EH (cell line): ENCODE results near the gene OR12D1.
"Not testable (repeated sequence)": the region's sequence is repeated elsewhere in the genome, so short reads cannot be mapped to it uniquely, and the experiment has no call there.

Source experiments
- DNase-seq: peaks from one replicate; pipeline ENCODE4 v3.0.0-alpha.2; 2015; ENCODE audit warnings: low read depth

The OR12D1 gene

DNA sequence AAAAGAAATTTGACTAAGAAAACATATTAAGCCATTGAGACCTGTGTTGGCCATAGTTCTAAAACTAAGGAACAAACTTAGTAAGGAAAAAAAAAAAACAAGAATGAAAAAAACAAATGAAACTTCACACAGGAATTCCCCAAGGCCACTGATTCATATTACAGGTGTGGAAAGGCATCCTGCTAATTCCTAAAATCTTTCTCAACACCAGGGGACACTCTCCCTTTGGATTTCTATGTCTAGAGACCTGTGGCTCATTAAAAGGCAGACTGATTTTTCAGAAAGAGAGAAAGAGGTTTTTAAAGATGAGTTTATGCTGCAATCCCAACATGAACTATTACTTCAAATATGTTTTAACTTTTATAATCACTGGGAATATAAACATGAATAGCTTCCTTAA is at the start of gene OR12D1:
Gene OR12D1, plus strand, starts transcription at position 341 of the 400 bp plus-strand sequence.
- DNase-seq: no peak

DNA sequence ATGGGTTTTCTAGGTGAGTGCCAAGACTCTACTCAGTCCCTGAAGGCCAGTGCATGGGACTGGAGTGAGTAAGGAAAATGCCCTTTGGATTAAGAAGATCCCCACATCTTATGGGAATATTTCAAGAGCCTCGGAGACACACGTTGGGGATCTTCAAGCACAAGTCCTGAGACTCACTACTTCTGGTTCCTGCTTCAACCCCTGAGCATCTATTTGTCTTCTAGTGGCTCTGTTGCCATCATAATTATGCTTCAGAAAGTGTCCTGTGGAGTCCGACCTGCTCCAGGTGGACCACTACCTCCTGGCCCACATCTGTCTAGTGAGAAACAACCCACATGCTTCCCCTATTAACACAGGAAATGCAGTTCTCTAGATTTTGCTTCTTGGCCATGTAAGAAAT is 46.0 kb upstream of the OR12D1 start, which contains the start of gene OR5V1:
Gene OR5V1, minus strand, starts transcription at position 101 of the 400 bp plus-strand sequence. CDS start 12,670 bp downstream, outside the sequence.
- DNase-seq: no peak

DNA sequence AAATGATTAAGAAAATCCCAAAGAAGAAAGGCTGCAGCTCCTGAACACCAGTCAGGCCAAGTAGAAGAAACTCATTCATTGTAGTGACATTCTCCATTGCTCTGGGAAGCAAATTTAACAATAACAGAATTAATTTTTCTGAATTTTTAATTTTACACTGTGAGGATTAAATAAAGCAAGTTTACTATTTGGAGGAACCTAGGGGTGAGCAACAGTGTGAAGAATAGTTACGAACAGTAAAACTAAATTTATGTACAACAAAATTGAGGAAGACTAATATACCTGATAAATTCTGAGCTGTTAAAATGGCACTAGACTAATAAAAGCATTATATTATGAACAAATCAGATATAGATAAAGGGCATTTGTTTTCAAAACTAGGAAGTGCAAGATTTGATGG is 39.5 kb upstream of the OR12D1 start, which contains the start of gene OR12D3:
Gene OR12D3, minus strand, starts transcription at position 101 of the 400 bp plus-strand sequence. Its CDS starts 4 bp downstream, at position 97.
- no peak for DNase-seq

DNA sequence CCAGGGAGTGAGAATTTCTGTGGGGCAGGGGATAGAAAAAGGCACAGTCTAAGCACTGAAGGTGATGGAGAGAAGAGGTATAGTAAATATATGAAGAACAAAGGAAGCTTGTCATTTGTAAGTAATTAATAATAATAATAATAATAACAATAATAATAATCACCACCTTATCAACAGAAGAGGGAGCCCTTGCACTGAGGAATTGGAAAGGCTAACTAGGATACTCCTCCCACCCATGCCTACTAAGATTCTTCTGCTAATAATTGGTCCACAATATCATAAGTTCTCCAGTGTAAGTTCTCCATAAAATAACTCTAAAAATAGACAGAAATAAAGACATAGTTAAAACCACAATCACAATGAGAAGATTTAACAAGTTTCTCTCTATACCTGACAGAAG is 38.7 kb upstream of the OR12D1 start:
- DNase-seq: no peak

DNA sequence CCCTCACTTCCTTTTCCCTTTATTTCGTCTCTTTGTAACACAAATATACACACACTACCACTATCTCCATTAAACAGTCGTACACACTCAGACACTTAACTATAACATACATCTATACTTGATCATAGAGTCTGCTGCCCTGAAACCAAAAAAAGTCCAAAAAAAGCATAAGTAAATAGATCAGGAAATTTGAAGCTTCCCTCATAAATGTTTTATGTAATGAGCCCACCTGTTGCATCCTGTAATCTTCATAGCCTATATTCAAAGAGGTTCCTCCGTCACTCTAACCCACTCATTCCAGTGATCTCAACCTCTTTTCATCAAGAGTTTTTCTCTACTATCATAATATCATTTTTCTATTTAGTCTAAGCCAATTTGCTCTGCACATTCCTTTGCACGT is 26.2 kb upstream of the OR12D1 start:
- DNase-seq: no peak

DNA sequence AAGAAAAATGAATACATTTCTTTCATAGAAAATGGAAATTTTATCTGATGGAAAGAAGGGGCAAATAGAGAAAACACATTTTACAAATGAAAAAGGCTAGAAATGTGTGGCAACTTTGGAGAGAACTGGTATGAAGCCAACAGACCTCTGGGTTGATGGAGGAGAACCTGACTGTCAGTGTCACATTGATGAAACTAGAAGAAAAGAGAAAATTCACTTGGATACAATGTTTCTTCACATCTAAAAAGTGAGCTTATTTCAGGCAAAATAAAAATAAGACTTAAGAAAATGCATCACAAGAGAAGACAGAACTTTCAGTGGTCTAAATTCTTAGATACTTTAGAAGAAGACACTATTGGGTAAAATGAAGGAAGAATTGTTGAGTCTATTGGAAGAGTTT is 19.4 kb upstream of the OR12D1 start, which contains the start of gene OR12D2:
Gene OR12D2, plus strand, starts transcription at position 301 of the 400 bp plus-strand sequence. CDS start 1,069 bp downstream, outside the sequence.
- DNase-seq: no peak

DNA sequence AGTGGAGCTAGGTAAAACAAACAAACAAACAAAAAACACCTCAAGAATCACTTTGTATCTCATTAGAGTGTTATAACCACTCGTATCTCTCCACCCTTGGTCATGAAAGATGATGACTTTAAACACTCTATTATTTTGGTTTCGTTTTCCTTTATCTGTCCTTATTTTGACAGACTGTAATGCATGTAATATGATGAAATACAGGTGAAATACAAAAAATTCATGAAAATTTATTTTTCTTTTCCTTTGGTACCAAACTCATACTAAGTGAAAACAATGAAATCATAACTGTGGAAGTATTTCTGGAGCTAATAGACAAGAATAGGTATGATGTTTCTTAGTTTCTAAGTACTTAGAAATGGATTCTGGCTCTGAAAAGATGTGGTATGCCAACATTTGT is 15.2 kb upstream of the OR12D1 start:
- DNase-seq: no peak

DNA sequence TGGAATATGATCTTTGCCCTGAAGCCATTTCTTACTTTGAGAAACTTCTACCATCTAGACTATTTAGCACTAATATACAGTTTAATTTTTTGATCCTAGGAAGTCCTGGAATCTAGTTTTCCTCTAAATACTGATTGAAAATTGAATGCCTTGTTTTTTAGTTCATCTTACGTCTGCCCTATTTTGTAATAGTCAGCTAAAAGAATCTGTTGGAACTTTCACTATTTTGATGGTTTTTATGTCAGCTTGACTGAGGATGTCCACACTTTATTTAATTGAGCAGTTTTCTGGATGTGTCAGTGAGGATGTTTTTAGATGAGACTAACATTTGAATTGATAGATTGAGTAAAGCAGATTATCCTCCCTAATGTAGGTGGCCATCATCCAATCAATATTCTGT is 10.9 kb upstream of the OR12D1 start:
- no peak for DNase-seq

DNA sequence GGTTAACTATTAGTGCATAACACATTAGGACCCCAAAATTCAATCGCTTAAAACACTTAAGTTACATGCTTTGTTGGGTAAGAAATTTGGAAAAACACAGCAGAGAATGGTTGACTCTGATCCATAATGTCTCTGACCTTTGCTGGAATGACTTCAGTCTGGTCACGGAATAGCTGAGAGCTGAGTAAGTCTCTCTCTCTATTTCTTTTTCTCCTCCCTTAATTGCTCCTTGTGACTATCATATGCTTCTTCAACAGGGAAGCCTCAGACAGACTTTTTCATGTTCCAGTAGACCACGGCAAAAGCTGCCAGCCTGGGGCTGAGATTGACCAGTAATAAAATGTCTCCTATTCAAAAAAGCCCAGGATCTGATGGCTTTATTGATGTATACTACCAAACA is 4.8 kb downstream of the OR12D1 start:
- DNase-seq: no peak

DNA sequence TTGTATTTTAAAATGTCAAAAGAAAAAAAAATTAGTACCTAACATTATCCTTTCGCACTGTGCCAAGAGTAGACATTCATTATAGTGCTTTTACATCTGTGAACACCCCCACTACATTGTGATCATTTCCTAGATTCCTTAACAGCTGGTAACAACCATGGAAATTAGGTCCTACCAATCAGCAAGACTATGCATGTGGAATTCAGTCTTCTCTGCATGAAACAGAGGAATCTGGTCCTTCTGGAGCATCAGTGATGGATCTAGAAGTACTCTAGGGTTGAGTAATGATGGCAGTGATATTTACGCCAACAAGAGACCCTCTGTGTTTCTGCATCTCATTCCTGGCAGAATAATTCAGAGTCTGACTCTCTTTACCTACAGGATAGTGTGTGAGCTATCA is 9.4 kb downstream of the OR12D1 start:
- no peak for DNase-seq

DNA sequence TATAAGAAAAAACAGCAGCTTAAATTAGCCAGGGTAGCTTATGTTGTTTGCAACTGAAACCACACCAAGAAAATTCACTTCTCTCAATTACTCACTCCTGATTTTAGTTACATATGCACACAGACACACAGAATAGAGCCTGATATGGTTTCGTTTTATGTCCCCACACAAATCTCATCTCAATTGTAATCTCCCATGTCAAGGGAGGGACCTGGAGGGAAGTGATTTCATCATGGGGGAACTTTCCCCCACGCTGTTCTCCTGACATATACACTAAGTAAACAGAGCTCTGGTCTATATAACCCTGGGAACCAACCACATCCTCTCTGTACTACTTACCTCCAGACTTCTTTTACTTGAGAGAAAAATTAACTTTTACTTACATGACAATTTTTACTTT is 9.8 kb downstream of the OR12D1 start:
- no peak for DNase-seq

DNA sequence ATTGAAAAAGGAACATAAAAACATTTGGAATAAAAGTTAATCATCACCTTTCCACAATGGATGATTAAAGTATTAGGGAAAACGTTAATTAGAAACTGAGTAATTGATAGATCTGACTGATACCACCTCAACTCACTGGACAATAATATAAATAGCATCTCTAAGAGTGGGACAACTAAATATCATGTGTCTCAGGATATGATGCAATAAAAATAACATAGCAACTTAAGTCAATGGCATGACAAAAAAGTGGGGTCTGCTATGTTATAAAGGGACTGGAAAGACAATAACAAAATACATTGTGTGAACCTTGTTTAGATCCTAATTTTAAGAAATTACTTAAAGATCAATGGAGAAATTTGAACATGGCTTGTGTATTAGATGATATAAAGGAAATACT is 10.3 kb downstream of the OR12D1 start:
- no peak for DNase-seq

DNA sequence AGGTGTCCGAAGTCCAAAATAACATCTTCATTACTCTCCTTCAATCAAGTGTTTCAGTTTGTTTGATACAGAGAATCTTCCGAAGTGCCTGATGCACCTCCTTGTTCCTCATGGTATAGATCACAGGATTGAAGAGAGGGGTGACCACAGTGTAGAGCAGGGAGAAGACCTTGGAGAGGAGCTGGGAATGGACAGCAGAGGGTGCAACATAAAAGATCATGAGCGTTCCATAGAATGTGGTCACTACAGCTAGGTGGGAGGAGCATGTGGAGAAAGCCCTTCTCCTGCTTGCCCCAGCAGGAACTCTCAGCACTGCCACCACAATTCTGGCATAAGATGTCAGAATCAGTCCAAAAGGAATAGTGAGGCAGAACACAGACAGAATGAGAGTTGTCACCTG is 11.9 kb downstream of the OR12D1 start:
- no peak for DNase-seq

DNA sequence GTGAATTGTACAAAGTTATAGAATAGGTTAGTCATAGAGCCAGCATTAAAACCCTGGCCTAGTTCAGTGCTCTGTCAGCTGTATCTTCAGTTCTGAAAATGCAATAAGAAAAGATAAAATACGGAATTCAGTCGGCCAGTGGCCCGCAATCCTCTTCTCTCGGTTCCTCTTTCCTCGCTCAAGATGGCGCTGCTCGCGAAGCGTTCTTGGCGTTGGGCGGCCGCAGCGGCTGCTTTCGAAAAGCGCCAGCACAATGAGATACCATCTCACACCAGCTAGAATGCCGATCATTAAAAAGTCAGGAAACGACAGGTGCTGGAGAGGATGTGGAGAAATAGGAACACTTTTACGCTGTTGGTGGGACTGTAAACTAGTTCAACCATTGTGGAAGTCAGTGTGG is 22.0 kb downstream of the OR12D1 start:
- not testable (repeated sequence) for DNase-seq

DNA sequence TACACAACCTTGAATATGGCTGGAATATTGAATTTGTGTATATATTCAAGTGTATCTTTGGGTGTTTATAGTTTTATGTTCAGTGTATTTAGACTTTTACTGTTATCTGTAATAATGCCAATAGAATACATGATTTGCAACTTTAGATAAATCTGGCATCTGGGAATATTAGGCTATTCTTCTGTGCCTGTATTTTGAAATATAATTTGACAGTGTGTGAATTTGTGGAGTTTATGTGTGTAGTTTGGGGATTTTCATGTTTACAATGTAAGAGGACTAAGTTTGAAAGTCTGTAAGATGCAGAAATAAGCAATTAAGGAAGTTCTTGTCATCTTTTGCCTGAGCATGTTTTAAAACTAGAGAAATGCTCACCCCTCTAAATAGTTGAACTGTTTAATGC is 24.3 kb downstream of the OR12D1 start, which contains the start of gene OR10C1:
Gene OR10C1, plus strand, starts transcription at position 301 of the 400 bp plus-strand sequence. CDS start 710 bp downstream, outside the sequence.
- DNase-seq: no peak

DNA sequence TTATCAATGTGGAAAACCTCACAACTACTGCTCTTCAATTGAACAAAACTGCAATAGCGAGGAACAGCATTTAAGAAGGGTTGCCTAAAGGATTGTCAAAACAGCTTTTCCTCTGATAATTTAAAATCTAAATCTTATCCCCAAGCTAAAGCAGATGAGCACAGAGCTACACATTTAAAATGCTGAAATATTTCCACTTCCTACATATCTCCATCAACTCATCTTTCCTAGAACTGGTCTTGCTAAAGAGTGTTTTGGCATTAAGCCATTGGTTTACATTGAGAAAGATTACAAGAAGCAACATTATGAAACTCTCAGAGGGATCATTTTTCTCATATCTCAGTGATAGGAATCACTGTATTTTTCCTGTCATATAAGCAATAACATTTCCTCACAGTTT is 28.0 kb downstream of the OR12D1 start:
- no peak for DNase-seq

DNA sequence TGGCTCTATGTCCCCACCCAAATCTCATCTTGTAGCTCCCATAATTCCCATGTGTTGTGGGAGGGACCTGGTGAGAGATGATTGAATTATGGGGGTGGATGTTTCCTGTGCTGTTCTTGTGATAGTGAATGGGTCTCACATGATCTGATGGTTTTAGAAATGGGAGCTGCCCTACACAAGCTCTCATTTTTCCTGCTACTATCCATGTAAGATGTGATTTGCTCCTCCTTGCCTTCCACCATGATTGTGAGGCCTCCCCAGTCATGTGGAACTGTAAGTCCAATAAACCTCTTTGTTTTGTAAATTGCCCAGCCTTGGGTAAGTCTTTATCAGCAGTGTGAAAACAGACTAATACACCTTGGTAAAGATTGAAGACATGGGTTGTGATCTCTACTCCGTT is 29.3 kb downstream of the OR12D1 start:
- not testable (repeated sequence) for DNase-seq

DNA sequence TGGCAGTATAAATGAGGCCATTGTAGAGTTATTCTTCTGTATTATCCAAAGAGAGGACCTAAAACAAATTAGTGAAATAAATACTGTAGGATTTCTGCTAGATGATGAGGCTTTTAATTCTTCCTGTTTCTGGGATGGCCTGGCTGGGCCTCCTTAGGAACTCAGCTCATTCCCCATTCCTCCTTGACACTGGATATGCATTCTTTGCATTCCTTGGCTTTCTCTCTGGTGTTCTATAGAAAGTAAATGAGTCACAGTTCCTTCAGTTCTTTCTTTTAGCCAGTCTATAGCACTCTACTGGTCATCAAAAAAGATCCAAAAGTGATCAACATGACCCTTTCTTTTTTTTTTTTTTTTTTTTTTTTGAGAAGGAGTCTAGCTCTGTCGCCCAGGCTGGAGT is 32.9 kb downstream of the OR12D1 start:
- no peak for DNase-seq

DNA sequence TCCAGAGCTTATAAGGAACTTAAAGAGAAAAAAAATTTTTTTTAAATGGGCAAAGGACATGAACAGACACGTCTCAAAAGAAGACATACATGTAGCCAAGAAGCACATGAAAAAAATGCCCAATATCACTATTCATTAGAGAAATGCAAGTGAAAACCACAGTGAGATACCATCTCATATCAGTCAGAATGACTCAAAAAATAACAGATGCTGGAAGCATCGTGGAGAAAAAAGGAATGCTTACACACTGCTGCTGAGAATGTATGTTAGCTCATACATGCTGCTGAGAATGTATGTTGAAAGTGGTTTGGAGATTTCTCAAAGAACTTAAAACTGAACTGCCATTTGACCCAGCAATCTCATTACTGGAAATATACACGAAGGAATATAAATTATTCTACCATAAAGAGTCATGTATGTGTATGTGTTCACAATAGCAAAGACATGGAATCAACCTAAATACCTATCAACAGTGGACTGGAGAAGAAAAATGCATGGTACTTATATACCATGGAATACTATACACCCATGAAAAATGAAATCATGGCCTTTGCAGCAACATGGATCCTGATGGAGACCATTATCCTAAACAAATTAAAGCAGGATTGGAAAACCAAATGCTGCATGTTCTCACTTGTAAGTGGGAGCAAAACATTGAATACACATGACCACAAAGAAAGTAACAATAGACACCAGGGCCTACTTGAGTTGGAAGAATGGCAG is 36.9 kb downstream of the OR12D1 start:
- peak; percentile 3 for DNase-seq

DNA sequence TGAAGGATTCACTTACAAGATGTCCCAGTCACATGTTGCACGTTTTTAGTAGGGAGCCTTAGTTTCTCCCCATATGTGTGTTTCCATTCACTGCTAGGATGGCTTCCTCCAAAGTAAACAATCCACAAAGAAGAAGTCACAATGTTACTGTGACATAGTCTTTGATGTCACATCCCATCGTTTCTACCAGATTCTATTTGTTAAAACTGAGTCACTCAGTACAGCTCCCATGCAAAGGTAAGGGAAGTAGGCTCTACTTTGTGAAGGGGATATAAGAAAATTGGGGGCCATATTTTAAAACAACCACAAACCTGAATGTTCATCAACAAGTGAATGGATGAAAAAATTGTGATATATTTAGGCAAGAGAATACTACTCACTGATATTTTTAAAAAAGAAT is 42.2 kb downstream of the OR12D1 start, which contains the start of the genes OR11A1 and OR2H1:
Gene OR11A1, minus strand, starts transcription at position 101 of the 400 bp plus-strand sequence. CDS start 29,430 bp downstream, outside the sequence.
Gene OR2H1, plus strand, starts transcription at position 185 of the 400 bp plus-strand sequence. CDS start 4,615 bp downstream, outside the sequence.
- DNase-seq: no peak

DNA sequence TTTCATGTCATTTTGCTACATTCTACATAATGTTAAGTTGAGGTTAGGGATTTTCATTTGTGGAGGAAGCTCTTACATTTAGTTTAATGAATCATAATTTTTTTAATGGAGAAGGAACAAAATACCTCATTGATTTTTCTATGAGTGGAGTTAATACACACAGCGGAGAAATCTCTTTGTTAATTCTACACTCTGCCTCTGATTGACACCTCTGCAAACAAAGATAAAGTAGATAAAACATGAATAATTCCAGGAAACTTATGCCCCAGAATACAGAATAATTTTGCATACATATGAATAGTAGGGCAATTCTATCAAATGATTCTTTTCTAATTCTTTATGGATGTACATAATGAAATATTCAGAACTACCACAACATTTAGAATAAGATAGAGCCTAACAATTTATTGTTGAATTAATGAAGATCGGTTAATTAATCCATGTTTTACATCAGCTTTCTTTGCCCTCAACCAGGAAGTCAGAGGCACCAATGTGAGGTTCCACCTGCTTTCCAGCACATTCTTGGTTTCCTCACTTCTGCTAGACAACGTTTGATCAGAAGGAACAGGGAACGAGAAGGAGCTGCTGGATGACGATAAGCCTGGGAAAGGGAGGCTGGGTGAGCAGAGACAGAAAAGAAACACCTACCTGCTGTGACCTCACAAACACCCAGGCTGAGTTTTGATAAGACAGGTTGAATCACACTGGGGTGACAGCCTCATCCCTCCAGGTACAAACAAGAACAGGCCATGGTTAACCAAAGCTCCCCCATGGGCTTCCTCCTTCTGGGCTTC is 46.5 kb downstream of the OR12D1 start:
- no peak for DNase-seq

DNA sequence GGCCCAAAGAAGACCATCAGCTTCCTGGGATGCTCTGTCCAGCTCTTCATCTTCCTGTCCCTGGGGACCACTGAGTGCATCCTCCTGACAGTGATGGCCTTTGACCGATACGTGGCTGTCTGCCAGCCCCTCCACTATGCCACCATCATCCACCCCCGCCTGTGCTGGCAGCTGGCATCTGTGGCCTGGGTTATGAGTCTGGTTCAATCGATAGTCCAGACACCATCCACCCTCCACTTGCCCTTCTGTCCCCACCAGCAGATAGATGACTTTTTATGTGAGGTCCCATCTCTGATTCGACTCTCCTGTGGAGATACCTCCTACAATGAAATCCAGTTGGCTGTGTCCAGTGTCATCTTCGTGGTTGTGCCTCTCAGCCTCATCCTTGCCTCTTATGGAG is 47.3 kb downstream of the OR12D1 start:
- DNase-seq: no peak

DNA sequence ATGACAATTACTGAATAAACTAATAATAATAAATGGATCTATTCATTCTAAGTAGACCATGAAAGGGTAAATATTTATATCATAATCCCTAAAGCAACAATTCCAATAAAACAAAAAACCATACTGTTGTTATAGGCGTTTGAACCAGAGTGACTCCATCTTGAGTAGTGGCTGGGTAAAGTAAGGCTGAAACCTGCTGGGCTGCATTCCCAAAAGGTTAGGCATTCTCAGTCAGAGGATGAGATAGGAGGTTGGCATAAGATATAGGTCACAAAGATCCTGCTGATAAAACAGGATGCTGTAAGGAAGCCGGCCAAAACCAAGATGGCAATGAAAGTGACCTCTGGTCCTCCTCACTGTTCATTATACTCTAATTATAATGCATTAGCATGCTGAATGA is 50.6 kb downstream of the OR12D1 start:
- DNase-seq: no peak
